Uterus (tissue), 4 donors: ENCODE results near the gene SPINT3. TPM values are rescaled to one million over a fixed set of nuclear protein-coding genes. Genes with fewer than 3 reads are reported as not detected.

Experiments used
- DNase-seq, 2 donors: peaks; one replicate each; pipeline ENCODE4 v3.0.0-alpha.2; 2019 to 2020
- H3K27ac ChIP-seq, 2 donors: fragments of 200-600 bp; sonication (generic); 1 replicate in 1 of 2; 2 replicates in 1 of 2; pipeline ENCODE4 v1.5.1; 2016 to 2018
- H3K27me3 ChIP-seq, 2 donors: fragments of 200-600 bp; sonication (generic); one replicate each; pipeline ENCODE4 v1.5.1; 2018 to 2019; ENCODE audit warnings: control low read depth in 1 of 2
- H3K36me3 ChIP-seq, 2 donors: fragments of 200-600 bp; sonication (generic); one replicate each; pipeline ENCODE4 v1.5.1; 2019; ENCODE audit warnings: control low read depth in 1 of 2
- H3K4me1 ChIP-seq, 2 donors: fragments of 200-600 bp; sonication (generic); one replicate each; pipeline ENCODE4 v1.5.1; 2018 to 2019; ENCODE audit warnings: control low read depth in 1 of 2
- H3K4me3 ChIP-seq, 2 donors: fragments of 200-600 bp; sonication (generic); 1 replicate in 1 of 2; 2 replicates in 1 of 2; pipeline ENCODE4 v1.5.1; 2018 to 2019; ENCODE audit warnings: mild to moderate bottlenecking in 1 of 2
- H3K9me3 ChIP-seq, 2 donors: fragments of 200-600 bp; sonication (generic); one replicate each; pipeline ENCODE4 v1.5.1; 2019; ENCODE audit warnings: control low read depth in 1 of 2
- CTCF ChIP-seq, 4 experiments: fragments of 200-600 bp in 2 of 4; fragments of 450-650 bp in 2 of 4; sonication (generic) in 2 of 4; IDR thresholded peaks; one replicate each; pipeline ENCODE4 v1.5.1; 2016 to 2019; ENCODE audit warnings: antibody characterized with exemption in 4 of 4, mild to moderate bottlenecking in 2 of 4, moderate library complexity in 1 of 4
- POLR2A ChIP-seq, 2 donors: fragments of 450-650 bp; IDR thresholded peaks; one replicate each; pipeline ENCODE4 v1.6.1; 2016; ENCODE audit warnings: antibody characterized with exemption in 2 of 2, mild to moderate bottlenecking in 1 of 2, moderate library complexity in 1 of 2
- intact Hi-C: fragments of 100-400 bp; cut with DNase I; formaldehyde crosslinking; loops from one replicate; pipeline ENCODE4 v1.15.1; 2023; ENCODE audit warnings: low total_unique reads
- total RNA-seq, 4 donors: library from RNA; depleted of rRNA in 3 of 4; stranded (reverse); fragments of >200 nt in 3 of 4; gene quantifications; one replicate each; pipeline versions ENCODE4 v1.1.0 to v1.2.4, GENCODE V29; 2014 to 2023
- donor health status: DM: yes; HTN: yes; CAD: no.

The SPINT3 gene
- total RNA-seq, 4 donors from 2014 or later, result not detected

GRCh38 chr20:45506398-45506797 lies 9.0 kb downstream of the SPINT3 start:
- intact Hi-C loops, result no loop called here
- Histone ChIP-seq H3K27ac (no peak overlapping the region), H3K36me3 (no peaks in the 10 kb centered on the region), H3K9me3 (no peaks in the 10 kb centered on the region), H3K4me3 (no peak overlapping the region), H3K4me1 (no peaks in the 10 kb centered on the region), H3K27me3 (no peaks in the 10 kb centered on the region)
- no peak for DNase-seq
- TF ChIP-seq POLR2A (IDR thresholded peaks at IDR 0.05) (no peak), CTCF (IDR thresholded peaks at IDR 0.05) (no peak)

GRCh38 chr20:45503403-45503802 lies 12.0 kb downstream of the SPINT3 start:
- no peak overlapping the region for H3K27ac ChIP-seq
- no peak for DNase-seq
- TF ChIP-seq POLR2A (IDR thresholded peaks at IDR 0.05), result no peak
- intact Hi-C loops, result no loop called here
- H3K36me3 ChIP-seq, result no peaks in the 10 kb centered on the region
- no peaks in the 10 kb centered on the region for H3K27me3 ChIP-seq
- no peaks in the 10 kb centered on the region for H3K9me3 ChIP-seq
- no peak overlapping the region for H3K4me3 ChIP-seq
- H3K4me1 ChIP-seq, result no peaks in the 10 kb centered on the region

GRCh38 chr20:45502561-45502960 lies 12.9 kb downstream of the SPINT3 start:
- intact Hi-C loops, result no loop called here
- Histone ChIP-seq H3K4me1 (no peaks in the 10 kb centered on the region), H3K27me3 (no peaks in the 10 kb centered on the region), H3K27ac (no peak overlapping the region), H3K4me3 (no peak overlapping the region), H3K9me3 (no peaks in the 10 kb centered on the region), H3K36me3 (no peaks in the 10 kb centered on the region)
- TF ChIP-seq CTCF (IDR thresholded peaks at IDR 0.05), result no peak
- no peak for TF ChIP-seq POLR2A (IDR thresholded peaks at IDR 0.05)
- no peak for DNase-seq

DNA sequence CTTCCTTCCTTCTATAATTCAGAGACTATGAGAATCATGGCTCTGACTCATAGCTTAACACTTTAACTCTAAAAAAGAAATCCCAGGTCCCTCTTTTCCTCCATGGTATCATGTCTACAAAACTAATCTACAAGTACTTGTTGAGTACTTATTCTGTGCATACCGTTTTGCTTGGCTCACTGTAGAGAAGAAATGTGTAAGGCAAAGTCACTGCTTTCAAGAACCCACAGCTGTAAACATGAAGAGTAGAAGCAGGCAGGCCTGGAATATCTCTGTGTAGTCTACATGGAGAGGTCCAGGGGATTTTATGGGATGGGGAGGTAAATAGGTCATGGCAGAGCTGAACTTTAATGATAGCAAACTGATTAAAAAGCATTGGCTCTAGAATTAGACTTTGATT lies 13.8 kb downstream of the SPINT3 start:
- TF ChIP-seq POLR2A (IDR thresholded peaks at IDR 0.05) (no peak), CTCF (IDR thresholded peaks at IDR 0.05) (no peak)
- no peak overlapping the region for H3K27ac ChIP-seq
- H3K27me3 ChIP-seq, result no peaks in the 10 kb centered on the region
- H3K9me3 ChIP-seq, result no peaks in the 10 kb centered on the region
- intact Hi-C loops, result no loop called here
- no peak overlapping the region for H3K4me3 ChIP-seq
- no peak for DNase-seq
- no peaks in the 10 kb centered on the region for H3K4me1 ChIP-seq
- no peaks in the 10 kb centered on the region for H3K36me3 ChIP-seq

- H3K27me3 ChIP-seq, result no peaks in the 10 kb centered on the region
- H3K4me3 ChIP-seq, result no peak overlapping the region
- intact Hi-C loops, result no loop called here
- TF ChIP-seq POLR2A (IDR thresholded peaks at IDR 0.05), result no peak
- TF ChIP-seq CTCF (IDR thresholded peaks at IDR 0.05), result no peak
- no peaks in the 10 kb centered on the region for H3K4me1 ChIP-seq
- H3K9me3 ChIP-seq, result no peaks in the 10 kb centered on the region
- DNase-seq, result no peak
- H3K36me3 ChIP-seq, result no peaks in the 10 kb centered on the region
- no peak overlapping the region for H3K27ac ChIP-seq
Measured at GRCh38 chr20:45500022-45500421, 15.4 kb downstream of the SPINT3 start.

- TF ChIP-seq CTCF (IDR thresholded peaks at IDR 0.05) (no peak), POLR2A (IDR thresholded peaks at IDR 0.05) (no peak)
- Histone ChIP-seq H3K27me3 (no peaks in the 10 kb centered on the region), H3K4me3 (no peak overlapping the region), H3K36me3 (no peaks in the 10 kb centered on the region), H3K9me3 (no peaks in the 10 kb centered on the region), H3K27ac (no peak overlapping the region), H3K4me1 (no peaks in the 10 kb centered on the region)
- no peak for DNase-seq
- intact Hi-C loops, result no loop called here
Measured at GRCh38 chr20:45497971-45498494, 17.4 kb downstream of the SPINT3 start.
